ENCODE data around the gene STIP1.

DNA sequence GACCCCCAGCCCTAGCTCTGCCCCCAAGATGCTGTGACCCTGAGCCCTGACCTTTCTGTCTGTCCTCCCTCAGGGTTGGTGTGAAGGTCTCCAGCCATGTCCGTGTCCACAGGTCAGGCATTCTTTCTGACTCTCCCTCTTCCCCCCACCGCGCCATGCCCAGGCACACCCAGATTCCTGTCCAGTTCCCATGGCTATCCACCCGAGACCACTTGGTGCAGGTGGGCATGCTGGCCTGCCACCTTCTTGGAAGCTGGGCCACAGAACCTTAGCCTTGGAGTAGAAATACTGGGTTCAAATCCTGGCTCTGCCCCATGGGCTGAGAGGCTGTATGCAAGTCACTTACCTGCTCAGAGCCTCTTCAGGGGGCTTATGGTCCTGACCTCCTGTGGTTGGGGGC is 63.1 kb downstream of the STIP1 start:
- TF ChIP-seq, protein P1, sequence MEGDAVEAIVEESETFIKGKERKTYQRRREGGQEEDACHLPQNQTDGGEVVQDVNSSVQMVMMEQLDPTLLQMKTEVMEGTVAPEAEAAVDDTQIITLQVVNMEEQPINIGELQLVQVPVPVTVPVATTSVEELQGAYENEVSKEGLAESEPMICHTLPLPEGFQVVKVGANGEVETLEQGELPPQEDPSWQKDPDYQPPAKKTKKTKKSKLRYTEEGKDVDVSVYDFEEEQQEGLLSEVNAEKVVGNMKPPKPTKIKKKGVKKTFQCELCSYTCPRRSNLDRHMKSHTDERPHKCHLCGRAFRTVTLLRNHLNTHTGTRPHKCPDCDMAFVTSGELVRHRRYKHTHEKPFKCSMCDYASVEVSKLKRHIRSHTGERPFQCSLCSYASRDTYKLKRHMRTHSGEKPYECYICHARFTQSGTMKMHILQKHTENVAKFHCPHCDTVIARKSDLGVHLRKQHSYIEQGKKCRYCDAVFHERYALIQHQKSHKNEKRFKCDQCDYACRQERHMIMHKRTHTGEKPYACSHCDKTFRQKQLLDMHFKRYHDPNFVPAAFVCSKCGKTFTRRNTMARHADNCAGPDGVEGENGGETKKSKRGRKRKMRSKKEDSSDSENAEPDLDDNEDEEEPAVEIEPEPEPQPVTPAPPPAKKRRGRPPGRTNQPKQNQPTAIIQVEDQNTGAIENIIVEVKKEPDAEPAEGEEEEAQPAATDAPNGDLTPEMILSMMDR (IDR thresholded peaks at IDR 0.05), result no peak
- TF ChIP-seq POLR2A (IDR thresholded peaks at IDR 0.05), result no peak
